NCI-H1105 (cell line): Measurements from ENCODE around the gene SPACDR.
"Not testable (repeated sequence)": the region's sequence is repeated elsewhere in the genome, so short reads cannot be mapped to it uniquely, and the experiment has no call there.

Experiments used
- DNase-seq: peaks from one replicate; lab custom pipeline; 2025; lab: John Stamatoyannopoulos, UW

The SPACDR gene

DNA sequence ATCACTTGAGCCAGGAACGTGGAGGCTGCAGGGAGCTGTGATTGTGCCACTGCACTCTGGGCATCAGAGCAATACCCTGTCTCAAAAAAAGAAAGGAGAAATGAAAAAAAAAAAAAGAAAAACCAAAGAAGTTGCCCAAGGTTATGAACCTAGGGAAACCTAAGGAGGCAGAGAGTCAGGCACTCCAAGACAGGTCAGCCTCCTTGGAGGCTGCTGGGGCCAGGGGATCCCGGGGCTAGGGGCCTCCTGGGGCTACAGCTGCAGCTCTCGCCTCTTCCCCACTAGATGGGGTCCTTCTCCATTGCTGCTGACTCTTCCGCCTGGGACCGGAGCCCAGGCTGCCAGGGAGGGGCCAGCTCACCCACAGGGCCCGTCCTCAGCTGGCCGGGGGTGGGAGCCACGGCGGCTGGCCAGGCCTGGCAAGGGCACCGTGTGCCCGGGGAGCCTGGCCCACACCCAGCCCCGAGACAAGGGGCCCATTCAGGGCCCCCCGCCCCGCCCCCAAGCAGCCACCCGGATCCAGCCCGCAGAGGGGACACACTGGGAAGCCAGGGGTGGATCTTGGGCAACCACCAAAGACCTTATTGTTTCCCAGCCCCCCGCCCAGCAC is 1.7 kb upstream of the SPACDR start:
- peak; percentile 60 for DNase-seq

DNA sequence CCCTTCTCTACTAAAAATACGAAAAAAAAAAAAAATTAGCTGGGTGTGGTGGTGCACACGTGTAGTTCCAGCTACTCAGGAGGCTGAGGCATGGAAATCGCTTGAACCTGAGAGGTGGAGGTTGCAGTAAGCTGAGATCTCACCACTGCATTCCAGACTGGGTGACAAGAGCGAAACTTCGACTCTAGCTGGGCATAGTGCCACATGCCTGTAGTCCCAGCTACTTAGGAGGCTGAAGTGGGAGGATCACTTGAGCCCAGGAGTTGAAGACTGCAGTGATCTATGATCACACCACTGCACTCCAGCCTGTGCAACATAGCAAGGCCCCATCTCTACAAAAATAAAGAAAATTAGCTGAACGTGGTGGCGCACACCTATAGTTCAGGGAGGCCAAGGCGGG is 1.2 kb upstream of the SPACDR start:
- DNase-seq: no peak

- no peak for DNase-seq
These were observed 731 bp upstream of the SPACDR start for GRCh38 chr7:100464791-100465190.

GRCh38 chr7:100457033-100457432 is 7.0 kb downstream of the SPACDR start:
- DNase-seq: no peak

DNA sequence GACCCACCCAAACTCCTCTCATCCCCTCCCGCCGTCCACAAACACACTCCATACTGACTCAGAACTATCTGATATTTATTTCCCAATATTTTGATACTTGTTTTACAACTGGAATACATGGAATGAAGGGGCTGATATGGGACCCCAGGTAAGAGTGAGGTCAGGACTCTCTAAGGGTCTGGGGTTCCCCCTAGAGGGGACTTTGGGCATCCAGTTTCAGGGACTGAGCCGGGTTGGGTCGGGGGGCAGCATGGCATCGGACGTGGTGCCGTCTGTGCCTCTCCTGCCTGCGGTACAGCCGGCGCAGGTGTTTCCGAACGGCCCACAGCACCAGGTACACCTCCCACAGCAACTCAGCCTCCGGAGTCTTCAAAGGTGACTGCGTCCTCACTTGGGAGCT is 7.5 kb downstream of the SPACDR start:
- no peak for DNase-seq

- DNase-seq: no peak
These were observed 8.9 kb downstream of the SPACDR start for GRCh38 chr7:100455206-100455605.

GRCh38 chr7:100453854-100454253 is 10.2 kb downstream of the SPACDR start:
- DNase-seq: not testable (repeated sequence)

DNA sequence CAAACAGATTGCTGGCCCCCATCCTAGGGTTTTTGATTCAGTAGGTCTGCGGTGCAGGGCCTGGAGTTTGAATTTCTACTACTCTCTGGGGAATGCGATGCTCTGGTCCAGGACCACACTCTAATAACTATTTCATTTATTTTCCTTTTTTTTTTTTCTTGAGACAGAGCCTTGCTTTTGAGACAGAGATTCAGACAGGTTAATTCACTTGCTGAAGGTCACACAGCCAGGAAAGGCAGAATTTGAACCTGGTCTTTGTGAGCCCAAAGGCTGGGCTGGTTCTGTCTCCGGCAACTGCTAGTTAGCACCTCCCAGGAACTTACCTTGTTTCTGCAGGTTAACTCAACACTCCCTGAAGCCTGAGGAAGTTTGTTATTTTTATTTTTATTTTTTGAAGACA is 11.5 kb downstream of the SPACDR start:
- DNase-seq: no peak

- DNase-seq: no peak
These were observed 14.8 kb downstream of the SPACDR start for GRCh38 chr7:100449190-100449795.

DNA sequence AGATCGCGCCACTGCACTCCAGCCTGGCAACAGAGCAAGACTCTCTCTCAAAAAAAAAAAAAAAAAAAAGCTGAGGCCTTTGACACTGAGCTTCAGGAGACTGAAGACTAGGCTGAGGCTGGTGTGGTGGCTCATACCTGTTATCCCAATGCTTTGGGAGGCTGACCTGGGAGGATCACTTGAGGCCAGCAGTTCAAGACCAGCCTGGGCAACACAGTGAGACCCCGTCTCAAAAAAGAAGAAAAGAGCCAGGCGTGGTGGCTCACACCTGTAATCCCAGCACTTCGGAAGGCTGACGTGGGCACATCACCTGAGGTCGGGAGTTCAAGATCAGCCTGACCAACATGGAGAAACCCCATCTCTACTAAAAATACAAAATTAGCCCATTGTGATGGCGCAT is 16.7 kb downstream of the SPACDR start:
- not testable (repeated sequence) for DNase-seq

- no peak for DNase-seq
These were observed 18.0 kb downstream of the SPACDR start for GRCh38 chr7:100446040-100446439.

GRCh38 chr7:100444311-100445278 is 19.5 kb downstream of the SPACDR start:
- no peak for DNase-seq

GRCh38 chr7:100443096-100443840 is 20.8 kb downstream of the SPACDR start:
- no peak for DNase-seq

- no peak for DNase-seq
These were observed 22.2 kb downstream of the SPACDR start for GRCh38 chr7:100441641-100442535.

DNA sequence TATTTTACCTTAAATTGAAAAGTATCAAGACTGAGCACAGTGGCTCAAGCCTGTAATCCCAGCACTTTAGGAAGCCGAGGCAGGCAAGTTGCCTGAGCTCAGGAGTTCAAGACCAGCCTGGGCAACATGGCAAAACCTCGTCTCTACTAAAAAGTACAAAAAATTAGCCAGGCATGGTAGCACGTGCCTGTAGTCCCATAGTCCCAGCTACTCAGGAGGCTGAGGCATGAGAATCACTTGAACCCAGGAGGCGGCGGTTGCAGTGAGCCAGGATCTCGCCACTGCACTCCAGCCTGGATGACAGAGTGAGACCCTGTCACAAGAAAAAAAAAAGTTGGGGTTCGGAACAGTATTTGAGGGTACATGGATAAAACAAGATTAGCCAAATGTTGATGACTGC is 24.8 kb downstream of the SPACDR start:
- DNase-seq: not testable (repeated sequence)

DNA sequence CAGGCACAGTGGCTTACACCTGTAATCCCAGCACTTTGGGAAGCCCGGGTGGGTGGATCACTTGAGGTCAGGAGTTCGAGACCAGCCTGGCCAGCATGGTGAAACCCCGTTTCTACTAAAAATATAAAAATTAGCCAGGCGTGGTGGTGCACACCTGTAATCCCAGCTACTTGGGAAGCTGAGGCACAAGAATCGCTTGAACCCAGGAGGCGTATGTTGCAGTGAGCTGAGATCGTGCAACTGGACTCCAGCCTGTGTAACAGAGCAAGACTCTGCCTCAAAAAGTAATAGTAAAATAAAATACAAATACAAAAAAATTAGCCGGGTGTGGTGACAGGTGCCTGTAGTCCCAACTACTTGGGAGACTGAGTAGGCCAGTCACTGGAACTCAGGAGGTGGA is 25.3 kb downstream of the SPACDR start:
- DNase-seq: not testable (repeated sequence)

GRCh38 chr7:100438172-100438571 is 25.9 kb downstream of the SPACDR start:
- DNase-seq: no peak

GRCh38 chr7:100437150-100438100 is 26.6 kb downstream of the SPACDR start:
- no peak for DNase-seq

GRCh38 chr7:100435401-100436304 is 28.4 kb downstream of the SPACDR start:
- DNase-seq: no peak
